22Rv1 (cell line): ENCODE data around the gene BBS12.

Experiments
- ZFX ChIP-seq: fragments of 450-650 bp; IDR thresholded peaks from 2 replicates; pipeline ENCODE4 v1.6.1; 2017; ENCODE audit warnings: antibody characterized with exemption, borderline replicate concordance
- TF ChIP-seq, protein P1 (sequence below): fragments of 450-650 bp; IDR thresholded peaks from 2 replicates; pipeline ENCODE4 v1.5.1; 2017; ENCODE audit warnings: mild to moderate bottlenecking

DNA sequence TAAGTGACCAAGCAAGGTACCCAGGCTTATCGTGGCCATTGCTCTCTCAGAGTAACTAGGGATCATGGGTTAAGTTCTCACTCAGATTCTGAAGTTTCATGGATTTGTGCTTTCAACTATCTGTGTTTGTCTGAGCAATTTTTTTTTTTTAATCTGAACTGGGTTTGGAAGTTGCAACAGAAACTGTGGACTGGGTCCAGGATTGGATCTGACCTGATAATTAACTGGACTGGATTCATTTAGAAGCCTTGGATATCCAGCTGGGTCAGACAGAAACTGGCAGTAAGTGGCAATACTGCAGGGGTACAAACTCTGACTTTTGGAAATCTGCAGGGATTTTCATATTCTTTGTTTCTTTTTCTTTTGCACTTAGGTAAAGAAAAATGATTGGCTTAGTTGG is 55.4 kb downstream of the BBS12 start:
- TF ChIP-seq, protein P1, sequence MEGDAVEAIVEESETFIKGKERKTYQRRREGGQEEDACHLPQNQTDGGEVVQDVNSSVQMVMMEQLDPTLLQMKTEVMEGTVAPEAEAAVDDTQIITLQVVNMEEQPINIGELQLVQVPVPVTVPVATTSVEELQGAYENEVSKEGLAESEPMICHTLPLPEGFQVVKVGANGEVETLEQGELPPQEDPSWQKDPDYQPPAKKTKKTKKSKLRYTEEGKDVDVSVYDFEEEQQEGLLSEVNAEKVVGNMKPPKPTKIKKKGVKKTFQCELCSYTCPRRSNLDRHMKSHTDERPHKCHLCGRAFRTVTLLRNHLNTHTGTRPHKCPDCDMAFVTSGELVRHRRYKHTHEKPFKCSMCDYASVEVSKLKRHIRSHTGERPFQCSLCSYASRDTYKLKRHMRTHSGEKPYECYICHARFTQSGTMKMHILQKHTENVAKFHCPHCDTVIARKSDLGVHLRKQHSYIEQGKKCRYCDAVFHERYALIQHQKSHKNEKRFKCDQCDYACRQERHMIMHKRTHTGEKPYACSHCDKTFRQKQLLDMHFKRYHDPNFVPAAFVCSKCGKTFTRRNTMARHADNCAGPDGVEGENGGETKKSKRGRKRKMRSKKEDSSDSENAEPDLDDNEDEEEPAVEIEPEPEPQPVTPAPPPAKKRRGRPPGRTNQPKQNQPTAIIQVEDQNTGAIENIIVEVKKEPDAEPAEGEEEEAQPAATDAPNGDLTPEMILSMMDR: no peak
- TF ChIP-seq ZFX: no peak
